HepG2 (cell line): ENCODE data around the gene NMNAT3. TPM values are rescaled to one million over a fixed set of nuclear protein-coding genes. Genes with fewer than 3 reads are reported as not detected.
A peak's percentile ranks its signal among the peaks of the same experiment; 100 is the strongest.

Source experiments
- ATAC-seq: fragments of 200-7000 bp; cut with Tn5 transposase; 3 replicates; pipeline ENCODE4 v1.9.1; 2020; ENCODE audit warnings: mild to moderate bottlenecking, moderate library complexity
- BruUV-seq: library from RNA; stranded (reverse); fragments of 400-500 nt; replicated peaks from 2 replicates; lab custom pipeline; 2021; lab: Mats Ljungman, UMichigan
- CTCF ChIA-PET: fragments of 300-600 bp; formaldehyde crosslinking; extraction: SDS; loops from one replicate; lab custom pipeline; 2021; ENCODE audit warnings: low total read pairs, inconsistent platforms, low intra/inter-chr PET ratio; lab: Yijun Ruan, JAX
- POLR2A ChIA-PET: fragments of 350-600 bp; sonication (Branson Sonifier 250); formaldehyde crosslinking; loops from one replicate; lab custom pipeline; 2020; ENCODE audit warnings: antibody characterized with exemption, inconsistent platforms; lab: Yijun Ruan, JAX
- DNase-seq: peaks from one replicate; pipeline ENCODE4 v3.0.0-alpha.2; 2015; ENCODE audit warnings: low spot score
- FAIRE-seq: peaks from 3 replicates; lab custom pipeline; 2011; peaks lifted over from hg19 to GRCh38; lab: Jason Lieb, UNC
- H2AFZ ChIP-seq: one replicate; pipeline ENCODE4 v1.6.1; 2011; ENCODE audit warnings: low read length, inconsistent platforms
- H3K27ac ChIP-seq: fragments of 300-600 bp; 3 replicates; pipeline ENCODE4 v1.8.0; 2011; ENCODE audit warnings: mixed run types, mild to moderate bottlenecking, mixed read lengths, low read length, inconsistent platforms; ENCODE audit not compliant: insufficient read depth; ENCODE audit errors: extremely low read length
- H3K27me3 ChIP-seq, 2 experiments: fragments of 200-600 bp in 1 of 2; 2 replicates in 1 of 2; 3 replicates in 1 of 2; pipeline versions ENCODE4 v1.6.0 to v1.8.0; 2011; ENCODE audit warnings: low read length in 2 of 2, mild to moderate bottlenecking in 2 of 2, moderate library complexity in 2 of 2, inconsistent platforms in 1 of 2; ENCODE audit not compliant: insufficient read depth in 2 of 2, control insufficient read depth in 1 of 2
- H3K36me3 ChIP-seq, 2 experiments: fragments of 200-600 bp in 1 of 2; replicated peaks in 1 of 2; 2 replicates in 1 of 2; 3 replicates in 1 of 2; pipeline versions ENCODE4 v1.5.1 to v1.8.0; 2011; ENCODE audit warnings: low read length in 2 of 2, inconsistent platforms in 1 of 2; ENCODE audit not compliant: insufficient read depth in 2 of 2, control insufficient read depth in 1 of 2
- H3K4me1 ChIP-seq: 2 replicates; pipeline ENCODE4 v1.5.1; 2012; ENCODE audit warnings: low read length, inconsistent platforms; ENCODE audit not compliant: insufficient read depth
- H3K4me2 ChIP-seq: 2 replicates; pipeline ENCODE4 v1.6.0; 2011; ENCODE audit warnings: low read depth, low read length, inconsistent platforms
- H3K4me3 ChIP-seq, 3 experiments: fragments of 200-600 bp in 1 of 3; sonication (generic), shearing (Covaris generic) in 1 of 3; replicated peaks in 1 of 3; 2 replicates each; pipeline ENCODE4 v1.5.1; 2011 to 2016; ENCODE audit warnings: low read length in 3 of 3, inconsistent platforms in 2 of 3, low read depth in 2 of 3, mild to moderate bottlenecking in 2 of 3, control low read depth in 1 of 3, mixed read lengths in 1 of 3; ENCODE audit not compliant: insufficient read depth in 1 of 3
- H3K79me2 ChIP-seq: one replicate; pipeline ENCODE4 v1.6.1; 2011; ENCODE audit warnings: low read length, inconsistent platforms; ENCODE audit not compliant: insufficient read depth
- H3K9ac ChIP-seq: 2 replicates; pipeline ENCODE4 v1.6.0; 2011; ENCODE audit warnings: mild to moderate bottlenecking, low read depth, low read length, inconsistent platforms; ENCODE audit not compliant: insufficient read depth
- H3K9me3 ChIP-seq: 2 replicates; pipeline ENCODE4 v1.5.1; 2012; ENCODE audit warnings: mild to moderate bottlenecking, low read length
- H4K20me1 ChIP-seq: 2 replicates; pipeline ENCODE4 v1.6.0; 2011; ENCODE audit warnings: inconsistent platforms, mild to moderate bottlenecking, low read length, moderate library complexity; ENCODE audit not compliant: insufficient read depth
- SMC3 ChIP-seq: IDR thresholded peaks from 2 replicates; pipeline ENCODE4 v1.6.1; 2011; ENCODE audit warnings: low read length, improper control_type of control experiment
- ZNF780A ChIP-seq: sonication (generic); formaldehyde crosslinking; IDR thresholded peaks from 2 replicates; pipeline ENCODE4 v1.8.0; 2022; ENCODE audit warnings: mild to moderate bottlenecking, missing genetic modification reagents, moderate library complexity
- WGBS: methylation state at CpG from one replicate; pipeline ENCODE4 v1.1.6; 2017; ENCODE audit warnings: low lambda C conversion rate; 5-methylcytosine and 5-hydroxymethylcytosine counted together
- in situ Hi-C: cut with HindIII; loops from 2 replicates; pipeline ENCODE4 v1.10.0; 2017; ENCODE audit warnings: low pct_unique_long_range_greater_than_20kb; ENCODE audit not compliant: extremely low pct_ligation_motif_present
- intact Hi-C: fragments of 100-400 bp; cut with micrococcal nuclease; formaldehyde crosslinking; loops from one replicate; pipeline ENCODE4 v1.10.0; 2022; ENCODE audit not compliant: unreplicated experiment
- polyA plus RNA-seq, 8 experiments: library from polyadenylated mRNA; depleted of rRNA in 3 of 8; stranded (reverse) in 7 of 8; unstranded in 1 of 8; fragments of >200 nt; fragmentation: Illumina TruSeq in 4 of 8; extraction: Trizol in 4 of 8; gene quantifications; 2 replicates each; pipeline versions ENCODE4 v1.2.1 to v1.2.3, GENCODE V29; 2011 to 2016; ENCODE audit warnings: low read depth in 4 of 8, missing spikeins in 1 of 8, mixed read lengths in 1 of 8; ENCODE audit not compliant: insufficient read depth in 1 of 8
- total RNA-seq, 5 experiments: library from RNA; depleted of rRNA; stranded (reverse); fragments of >200 nt; fragmentation: Illumina TruSeq; extraction: Trizol; gene quantifications; 2 replicates each; pipeline ENCODE4 v1.2.3, GENCODE V29; 2016; ENCODE audit warnings: low read depth in 1 of 5
- TF ChIP-seq, protein P1 (sequence below): sonication (generic); formaldehyde crosslinking; IDR thresholded peaks from 2 replicates; pipeline ENCODE4 v1.4.0; 2020; ENCODE audit warnings: missing genetic modification reagents, borderline replicate concordance
- TF ChIP-seq, protein P2 (sequence below): sonication (generic); formaldehyde crosslinking; IDR thresholded peaks from 2 replicates; pipeline ENCODE4 v1.5.0; 2020; ENCODE audit warnings: mild to moderate bottlenecking, missing genetic modification reagents, moderate library complexity
- TF ChIP-seq, protein P3 (sequence below): sonication (generic); formaldehyde crosslinking; IDR thresholded peaks from 2 replicates; pipeline ENCODE4 v1.5.0; 2020; ENCODE audit warnings: missing genetic modification reagents

NMNAT3 gene
- total and polyA plus RNA-seq, 2 of the 13 experiments (the other 11 are each of a cell fraction or from before 2014, with no cell fraction given), result 6.1 to 7.0 TPM

DNA sequence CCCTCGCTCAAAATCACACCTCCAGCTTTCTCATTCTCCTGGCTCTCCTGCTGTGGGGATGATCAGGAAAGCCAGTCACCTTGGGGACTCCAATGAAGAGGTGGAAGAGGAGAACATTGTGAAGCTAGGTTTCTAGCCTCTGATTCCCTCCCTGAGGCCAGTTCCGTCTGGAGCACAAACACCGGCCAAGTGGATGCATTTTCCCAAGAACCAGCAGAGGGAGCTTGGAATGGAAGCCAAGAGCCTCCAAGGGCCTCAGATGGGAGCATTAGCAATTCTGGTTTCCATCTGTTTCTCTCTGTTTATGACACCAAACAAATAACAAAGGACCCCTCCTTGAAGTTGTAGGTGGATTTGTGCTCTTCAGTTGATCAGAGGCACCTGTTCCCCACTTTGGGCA is 40.6 kb upstream of the NMNAT3 start:
- Histone ChIP-seq H3K4me3 (no peak overlapping the region), H3K9ac (no peak overlapping the region), H3K4me1 (peaks cover 28% of the 10 kb centered on the region), H3K79me2 (no peaks in the 10 kb centered on the region), H2AFZ (no peak overlapping the region), H3K27me3 (no peaks in the 10 kb centered on the region; a peak in 1 of 5 replicates), H3K27ac (no peak overlapping the region), H3K4me2 (no peak overlapping the region), H3K9me3 (no peaks in the 10 kb centered on the region), H3K36me3 (no peaks in the 10 kb centered on the region), H4K20me1 (no peaks in the 10 kb centered on the region)
- BruUV-seq, result no TSS peak
- DNase-seq (peak; percentile 18), FAIRE-seq (peak; percentile 37), ATAC-seq (peak; percentile 88)
- intact Hi-C loops, result no loop called here
- ChIA-PET CTCF (no interaction called here), POLR2A (no interaction called here)
- 50% methylated on average over 1 of the region's 3 CpGs for WGBS
- TF ChIP-seq, protein P1, sequence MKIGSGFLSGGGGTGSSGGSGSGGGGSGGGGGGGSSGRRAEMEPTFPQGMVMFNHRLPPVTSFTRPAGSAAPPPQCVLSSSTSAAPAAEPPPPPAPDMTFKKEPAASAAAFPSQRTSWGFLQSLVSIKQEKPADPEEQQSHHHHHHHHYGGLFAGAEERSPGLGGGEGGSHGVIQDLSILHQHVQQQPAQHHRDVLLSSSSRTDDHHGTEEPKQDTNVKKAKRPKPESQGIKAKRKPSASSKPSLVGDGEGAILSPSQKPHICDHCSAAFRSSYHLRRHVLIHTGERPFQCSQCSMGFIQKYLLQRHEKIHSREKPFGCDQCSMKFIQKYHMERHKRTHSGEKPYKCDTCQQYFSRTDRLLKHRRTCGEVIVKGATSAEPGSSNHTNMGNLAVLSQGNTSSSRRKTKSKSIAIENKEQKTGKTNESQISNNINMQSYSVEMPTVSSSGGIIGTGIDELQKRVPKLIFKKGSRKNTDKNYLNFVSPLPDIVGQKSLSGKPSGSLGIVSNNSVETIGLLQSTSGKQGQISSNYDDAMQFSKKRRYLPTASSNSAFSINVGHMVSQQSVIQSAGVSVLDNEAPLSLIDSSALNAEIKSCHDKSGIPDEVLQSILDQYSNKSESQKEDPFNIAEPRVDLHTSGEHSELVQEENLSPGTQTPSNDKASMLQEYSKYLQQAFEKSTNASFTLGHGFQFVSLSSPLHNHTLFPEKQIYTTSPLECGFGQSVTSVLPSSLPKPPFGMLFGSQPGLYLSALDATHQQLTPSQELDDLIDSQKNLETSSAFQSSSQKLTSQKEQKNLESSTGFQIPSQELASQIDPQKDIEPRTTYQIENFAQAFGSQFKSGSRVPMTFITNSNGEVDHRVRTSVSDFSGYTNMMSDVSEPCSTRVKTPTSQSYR (CRISPR knock-in tag), result no peak
- no peak for TF ChIP-seq ZNF780A (CRISPR knock-in tag)
- TF ChIP-seq, protein P2, sequence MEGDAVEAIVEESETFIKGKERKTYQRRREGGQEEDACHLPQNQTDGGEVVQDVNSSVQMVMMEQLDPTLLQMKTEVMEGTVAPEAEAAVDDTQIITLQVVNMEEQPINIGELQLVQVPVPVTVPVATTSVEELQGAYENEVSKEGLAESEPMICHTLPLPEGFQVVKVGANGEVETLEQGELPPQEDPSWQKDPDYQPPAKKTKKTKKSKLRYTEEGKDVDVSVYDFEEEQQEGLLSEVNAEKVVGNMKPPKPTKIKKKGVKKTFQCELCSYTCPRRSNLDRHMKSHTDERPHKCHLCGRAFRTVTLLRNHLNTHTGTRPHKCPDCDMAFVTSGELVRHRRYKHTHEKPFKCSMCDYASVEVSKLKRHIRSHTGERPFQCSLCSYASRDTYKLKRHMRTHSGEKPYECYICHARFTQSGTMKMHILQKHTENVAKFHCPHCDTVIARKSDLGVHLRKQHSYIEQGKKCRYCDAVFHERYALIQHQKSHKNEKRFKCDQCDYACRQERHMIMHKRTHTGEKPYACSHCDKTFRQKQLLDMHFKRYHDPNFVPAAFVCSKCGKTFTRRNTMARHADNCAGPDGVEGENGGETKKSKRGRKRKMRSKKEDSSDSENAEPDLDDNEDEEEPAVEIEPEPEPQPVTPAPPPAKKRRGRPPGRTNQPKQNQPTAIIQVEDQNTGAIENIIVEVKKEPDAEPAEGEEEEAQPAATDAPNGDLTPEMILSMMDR (CRISPR knock-in tag), result peak; percentile 55
- TF ChIP-seq SMC3, result peak; percentile 42; the same call in 1 of the 2 replicates
- TF ChIP-seq, protein P3, sequence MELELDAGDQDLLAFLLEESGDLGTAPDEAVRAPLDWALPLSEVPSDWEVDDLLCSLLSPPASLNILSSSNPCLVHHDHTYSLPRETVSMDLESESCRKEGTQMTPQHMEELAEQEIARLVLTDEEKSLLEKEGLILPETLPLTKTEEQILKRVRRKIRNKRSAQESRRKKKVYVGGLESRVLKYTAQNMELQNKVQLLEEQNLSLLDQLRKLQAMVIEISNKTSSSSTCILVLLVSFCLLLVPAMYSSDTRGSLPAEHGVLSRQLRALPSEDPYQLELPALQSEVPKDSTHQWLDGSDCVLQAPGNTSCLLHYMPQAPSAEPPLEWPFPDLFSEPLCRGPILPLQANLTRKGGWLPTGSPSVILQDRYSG, result no peak
- in situ Hi-C loops, result no loop called here
